TTC549 (cell line): ENCODE data around the gene RAB9A.

ENCODE experiments used
- FAIRE-seq: peaks from 2 replicates; lab custom pipeline; 2012; peaks lifted over from hg19 to GRCh38; lab: Jason Lieb, UNC

Gene RAB9A

GRCh38 chrX:13750204-13750603 lies 61.3 kb downstream of the RAB9A start:
- FAIRE-seq, result no peak

DNA sequence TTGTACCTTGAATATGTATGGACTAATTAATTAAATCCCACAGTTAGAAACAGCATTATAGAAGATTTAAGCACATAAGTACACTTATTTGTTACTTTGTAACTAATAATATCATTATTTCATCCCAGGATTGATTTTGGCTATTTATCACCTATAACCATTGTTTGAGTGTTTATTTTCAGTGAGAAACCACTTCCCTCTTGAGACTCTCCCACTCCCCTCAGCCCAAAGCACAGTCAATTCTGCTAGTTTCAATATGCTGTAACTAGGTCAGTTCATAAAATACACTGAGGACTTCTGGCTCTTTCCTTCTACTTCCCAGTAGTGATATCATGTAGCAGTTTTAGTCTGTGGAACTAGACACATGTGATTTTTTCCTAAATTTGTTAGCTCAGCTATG lies 61.9 kb downstream of the RAB9A start:
- no peak for FAIRE-seq

GRCh38 chrX:13752141-13752540 lies 63.2 kb downstream of the RAB9A start:
- no peak for FAIRE-seq

DNA sequence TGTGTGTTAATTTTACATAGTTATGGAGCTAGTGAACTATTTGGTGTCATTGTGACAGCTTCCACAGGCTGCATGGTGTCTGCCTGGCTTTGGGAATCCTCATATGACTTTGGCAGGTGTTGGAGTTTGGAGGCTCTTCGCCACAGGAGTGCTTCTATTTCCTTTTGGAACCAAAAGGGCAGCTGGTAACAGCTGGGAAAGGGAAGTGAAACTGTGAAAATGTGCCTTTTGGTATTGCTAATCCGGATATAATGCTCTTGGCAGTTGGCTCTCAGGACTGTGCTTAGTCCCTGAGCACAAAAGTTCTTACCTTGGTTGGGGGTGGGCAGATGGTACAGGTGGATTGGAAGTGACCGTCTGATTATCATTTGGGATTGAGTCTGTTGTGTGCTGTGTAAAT lies 63.7 kb downstream of the RAB9A start:
- no peak for FAIRE-seq

DNA sequence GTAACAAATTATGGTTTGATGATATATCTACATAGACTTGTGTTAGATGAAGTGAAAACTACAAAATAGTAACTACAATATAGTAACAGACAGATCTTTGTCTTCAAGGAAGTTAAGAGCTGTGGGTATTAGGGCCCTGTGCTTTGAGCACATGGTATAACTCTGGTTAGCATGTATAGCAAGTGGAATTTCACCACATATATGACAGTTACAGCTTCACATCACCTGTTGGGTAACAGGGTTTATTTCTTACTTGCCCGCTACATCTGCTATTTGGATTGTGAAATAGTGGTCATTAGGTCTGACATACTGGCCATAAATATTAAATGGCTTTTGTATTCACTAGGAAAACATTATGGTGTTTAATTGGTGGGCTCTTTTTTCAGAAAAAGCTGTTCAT lies 65.8 kb downstream of the RAB9A start:
- no peak for FAIRE-seq

GRCh38 chrX:13755254-13755653 lies 66.3 kb downstream of the RAB9A start:
- FAIRE-seq, result no peak

GRCh38 chrX:13756381-13756780 lies 67.5 kb downstream of the RAB9A start:
- no peak for FAIRE-seq

DNA sequence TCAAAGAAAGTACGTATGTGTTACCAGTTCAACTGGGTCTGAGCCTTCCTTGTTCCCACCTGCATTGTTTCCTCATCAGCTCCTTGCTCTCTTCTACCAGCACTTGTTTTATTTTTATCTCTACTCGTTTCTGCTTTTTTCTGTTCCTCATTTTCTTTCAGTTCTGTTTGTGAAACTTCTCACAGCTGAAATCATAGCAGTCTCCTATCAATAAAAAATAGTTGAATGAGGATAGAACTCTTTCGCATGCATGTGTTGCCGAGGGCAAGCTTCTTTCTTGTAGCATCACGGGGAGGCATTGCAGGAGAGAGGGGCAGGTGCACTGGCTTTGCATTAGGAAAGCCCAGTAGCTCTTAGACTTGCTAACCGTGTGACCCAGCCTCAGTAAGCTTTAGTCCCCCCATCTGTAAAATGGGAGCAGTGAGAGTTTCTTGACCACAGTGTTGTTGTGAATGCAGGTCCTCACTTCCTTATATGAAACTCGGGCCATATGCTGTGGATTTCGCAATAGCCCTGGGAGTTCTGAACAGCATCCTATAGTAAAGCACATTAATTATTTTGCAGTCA lies 70.3 kb downstream of the RAB9A start:
- no peak for FAIRE-seq
